ENCODE data around the gene ACSM3.

ACSM3 gene

GRCh38 chr16:20791923-20792612 lies 28.3 kb downstream of the ACSM3 start:
- Histone ChIP-seq H3K27ac (ENCODE audit: low read depth, low read length) (no peak overlapping the region), H2BK12ac (ENCODE audit: low read length) (no peak overlapping the region), H4K91ac (ENCODE audit: low read depth, low read length) (no peak overlapping the region), H3K23ac (ENCODE audit: low read length) (no peak overlapping the region), H3K14ac (ENCODE audit: low read length) (no peak overlapping the region), H3K9ac (ENCODE audit: low read length) (no peak overlapping the region), H4K8ac (ENCODE audit: low read depth, low read length) (no peak overlapping the region), H3K79me1 (ENCODE audit: low read length) (no peaks in the 10 kb centered on the region), H2AK5ac (ENCODE audit: low read length) (no peak overlapping the region), H3K9me3 (ENCODE audit: insufficient read depth, low read depth, low read length) (no peaks in the 10 kb centered on the region), H3K4me3 (ENCODE audit: low read depth, low read length) (no peak overlapping the region), H2BK5ac (ENCODE audit: low read depth, low read length, poor library complexity) (no peak overlapping the region), H3K79me2 (ENCODE audit: control insufficient read depth, insufficient read depth, low read length, poor library complexity) (no peaks in the 10 kb centered on the region), H4K12ac (ENCODE audit: low read depth, low read length) (no peak overlapping the region), H3K27me3 (ENCODE audit: insufficient read depth, low read length) (no peaks in the 10 kb centered on the region), H3K36me3 (ENCODE audit: control insufficient read depth in 1 of 2, insufficient read depth in 2 of 2, low read length in 2 of 2) (no peaks in the 10 kb centered on the region), H3K4me2 (ENCODE audit: low read length) (no peak overlapping the region), H3K18ac (ENCODE audit: low read length) (no peak overlapping the region), H3K4ac (ENCODE audit: low read depth, low read length) (no peak overlapping the region), H3K4me1 (ENCODE audit: control insufficient read depth in 1 of 2, insufficient read depth in 2 of 2, low read length in 2 of 2) (no peaks in the 10 kb centered on the region), H2AFZ (ENCODE audit: insufficient read depth, low read length, poor library complexity) (no peak overlapping the region), H2BK120ac (ENCODE audit: insufficient read depth, low read length, poor library complexity) (no peak overlapping the region)
- no peak for DNase-seq
- no CpG with 5 or more reads among the region's 5 CpGs for WGBS (ENCODE audit: extremely low coverage, insufficient coverage, insufficient read length)

- Histone ChIP-seq H4K8ac (ENCODE audit: low read depth, low read length) (no peak overlapping the region), H3K9me3 (ENCODE audit: insufficient read depth, low read depth, low read length) (no peaks in the 10 kb centered on the region), H3K79me2 (ENCODE audit: control insufficient read depth, insufficient read depth, low read length, poor library complexity) (no peaks in the 10 kb centered on the region), H3K4me3 (ENCODE audit: low read depth, low read length) (no peak overlapping the region), H3K4ac (ENCODE audit: low read depth, low read length) (no peak overlapping the region), H2AK5ac (ENCODE audit: low read length) (no peak overlapping the region), H3K27me3 (ENCODE audit: insufficient read depth, low read length) (no peaks in the 10 kb centered on the region), H4K12ac (ENCODE audit: low read depth, low read length) (no peak overlapping the region), H2BK5ac (ENCODE audit: low read depth, low read length, poor library complexity) (no peak overlapping the region), H2BK12ac (ENCODE audit: low read length) (no peak overlapping the region), H3K27ac (ENCODE audit: low read depth, low read length) (no peak overlapping the region), H2BK120ac (ENCODE audit: insufficient read depth, low read length, poor library complexity) (no peak overlapping the region), H3K9ac (ENCODE audit: low read length) (no peak overlapping the region), H4K91ac (ENCODE audit: low read depth, low read length) (no peak overlapping the region), H3K23ac (ENCODE audit: low read length) (no peak overlapping the region), H3K14ac (ENCODE audit: low read length) (no peak overlapping the region), H3K4me2 (ENCODE audit: low read length) (no peak overlapping the region), H3K4me1 (ENCODE audit: control insufficient read depth in 1 of 2, insufficient read depth in 2 of 2, low read length in 2 of 2) (no peaks in the 10 kb centered on the region), H3K79me1 (ENCODE audit: low read length) (no peaks in the 10 kb centered on the region), H3K18ac (ENCODE audit: low read length) (no peak overlapping the region), H2AFZ (ENCODE audit: insufficient read depth, low read length, poor library complexity) (no peak overlapping the region), H3K36me3 (ENCODE audit: control insufficient read depth in 1 of 2, insufficient read depth in 2 of 2, low read length in 2 of 2) (peaks cover 2% of the 10 kb centered on the region in 2 experiments)
- DNase-seq = no peak
- WGBS (ENCODE audit: extremely low coverage, insufficient coverage, insufficient read length) = no CpG with 5 or more reads among the region's 2 CpGs
These were observed 34.5 kb downstream of the ACSM3 start for GRCh38 chr16:20798364-20798763.

DNA sequence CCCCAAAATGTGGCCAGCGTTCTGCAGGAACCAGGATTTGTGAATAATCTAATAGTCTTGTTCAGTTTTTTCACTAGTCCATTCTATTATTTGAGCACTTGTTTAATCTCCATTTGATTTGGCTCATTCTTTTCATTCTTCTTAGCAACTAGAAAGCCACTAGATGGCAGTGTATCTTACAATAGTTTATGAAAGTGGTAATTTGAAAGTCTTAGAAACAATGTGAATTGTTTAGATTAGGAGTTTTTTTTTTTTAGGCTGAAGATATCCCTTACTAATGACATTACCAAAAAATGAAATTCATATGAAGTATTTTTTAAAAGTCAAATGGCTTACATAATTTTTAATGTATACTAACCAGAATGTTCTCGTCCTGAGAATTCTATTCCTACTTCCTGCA lies 35.8 kb downstream of the ACSM3 start:
- peak in 1 of 2 donors; percentile 63 for DNase-seq
- H3K9ac ChIP-seq (ENCODE audit: low read length) = no peak overlapping the region
- no peak overlapping the region for H3K4me3 ChIP-seq (ENCODE audit: low read depth, low read length)
- WGBS (ENCODE audit: extremely low coverage, insufficient coverage, insufficient read length) = no CpG with 5 or more reads among the region's 2 CpGs
- H3K27me3 ChIP-seq (ENCODE audit: insufficient read depth, low read length) = no peaks in the 10 kb centered on the region
- H2BK120ac ChIP-seq (ENCODE audit: insufficient read depth, low read length, poor library complexity) = no peak overlapping the region
- H3K27ac ChIP-seq (ENCODE audit: low read depth, low read length) = no peak overlapping the region
- H2BK5ac ChIP-seq (ENCODE audit: low read depth, low read length, poor library complexity) = no peak overlapping the region
- no peak overlapping the region for H3K18ac ChIP-seq (ENCODE audit: low read length)
- H3K4me2 ChIP-seq (ENCODE audit: low read length) = no peak overlapping the region
- no peak overlapping the region for H3K23ac ChIP-seq (ENCODE audit: low read length)
- no peak overlapping the region for H3K4ac ChIP-seq (ENCODE audit: low read depth, low read length)
- H3K79me1 ChIP-seq (ENCODE audit: low read length) = no peaks in the 10 kb centered on the region
- H3K79me2 ChIP-seq (ENCODE audit: control insufficient read depth, insufficient read depth, low read length, poor library complexity) = no peaks in the 10 kb centered on the region
- no peak overlapping the region for H3K14ac ChIP-seq (ENCODE audit: low read length)
- no peak overlapping the region for H2BK12ac ChIP-seq (ENCODE audit: low read length)
- no peaks in the 10 kb centered on the region for H3K4me1 ChIP-seq (ENCODE audit: control insufficient read depth in 1 of 2, insufficient read depth in 2 of 2, low read length in 2 of 2)
- no peak overlapping the region for H4K8ac ChIP-seq (ENCODE audit: low read depth, low read length)
- H3K36me3 ChIP-seq (ENCODE audit: control insufficient read depth in 1 of 2, insufficient read depth in 2 of 2, low read length in 2 of 2) = peaks cover 2% of the 10 kb centered on the region in 2 experiments
- H4K12ac ChIP-seq (ENCODE audit: low read depth, low read length) = no peak overlapping the region
- no peak overlapping the region for H2AK5ac ChIP-seq (ENCODE audit: low read length)
- no peak overlapping the region for H4K91ac ChIP-seq (ENCODE audit: low read depth, low read length)
- H2AFZ ChIP-seq (ENCODE audit: insufficient read depth, low read length, poor library complexity) = no peak overlapping the region
- no peaks in the 10 kb centered on the region for H3K9me3 ChIP-seq (ENCODE audit: insufficient read depth, low read depth, low read length)

DNA sequence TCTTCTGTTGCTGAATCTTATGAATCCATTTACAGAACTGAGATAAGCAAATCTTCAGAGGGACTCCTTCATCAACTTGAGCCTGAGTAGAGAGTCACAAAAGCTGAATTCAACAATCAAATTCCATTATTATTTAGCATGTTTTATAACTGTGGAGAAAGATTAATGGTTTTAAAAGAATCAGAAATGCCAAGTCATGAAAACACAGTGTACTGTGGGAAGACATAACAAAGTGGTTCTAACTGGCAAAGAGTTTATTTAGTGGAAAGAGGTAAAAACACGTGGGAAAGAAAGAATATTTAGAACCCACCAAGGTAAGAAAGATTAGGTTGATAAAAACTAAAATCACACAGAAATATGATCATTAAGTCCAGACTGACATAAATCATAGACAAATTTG lies 37.5 kb downstream of the ACSM3 start:
- Histone ChIP-seq H3K4me1 (ENCODE audit: control insufficient read depth in 1 of 2, insufficient read depth in 2 of 2, low read length in 2 of 2) (no peaks in the 10 kb centered on the region), H3K4me2 (ENCODE audit: low read length) (no peak overlapping the region), H3K27ac (ENCODE audit: low read depth, low read length) (no peak overlapping the region), H2AFZ (ENCODE audit: insufficient read depth, low read length, poor library complexity) (no peak overlapping the region), H3K79me2 (ENCODE audit: control insufficient read depth, insufficient read depth, low read length, poor library complexity) (peaks cover 4% of the 10 kb centered on the region), H3K36me3 (ENCODE audit: control insufficient read depth in 1 of 2, insufficient read depth in 2 of 2, low read length in 2 of 2) (peaks cover 2% of the 10 kb centered on the region in 2 experiments), H4K91ac (ENCODE audit: low read depth, low read length) (no peak overlapping the region), H3K9ac (ENCODE audit: low read length) (no peak overlapping the region), H3K9me3 (ENCODE audit: insufficient read depth, low read depth, low read length) (no peaks in the 10 kb centered on the region), H3K4me3 (ENCODE audit: low read depth, low read length) (no peak overlapping the region), H2BK5ac (ENCODE audit: low read depth, low read length, poor library complexity) (no peak overlapping the region), H3K79me1 (ENCODE audit: low read length) (peaks cover 4% of the 10 kb centered on the region), H3K4ac (ENCODE audit: low read depth, low read length) (no peak overlapping the region), H3K18ac (ENCODE audit: low read length) (no peak overlapping the region), H3K27me3 (ENCODE audit: insufficient read depth, low read length) (no peaks in the 10 kb centered on the region), H2BK120ac (ENCODE audit: insufficient read depth, low read length, poor library complexity) (no peak overlapping the region), H4K12ac (ENCODE audit: low read depth, low read length) (no peak overlapping the region), H3K14ac (ENCODE audit: low read length) (no peak overlapping the region), H2AK5ac (ENCODE audit: low read length) (no peak overlapping the region), H4K8ac (ENCODE audit: low read depth, low read length) (no peak overlapping the region), H3K23ac (ENCODE audit: low read length) (no peak overlapping the region), H2BK12ac (ENCODE audit: low read length) (no peak overlapping the region)
- no CpG with 5 or more reads among the region's 1 CpG for WGBS (ENCODE audit: extremely low coverage, insufficient coverage, insufficient read length)
- no peak for DNase-seq
